TTC549 (cell line): ENCODE results near the gene CRELD1.
"Not testable (repeated sequence)": the region's sequence is repeated elsewhere in the genome, so short reads cannot be mapped to it uniquely, and the experiment has no call there.

Experiments used
- FAIRE-seq: peaks from 2 replicates; lab custom pipeline; 2012; peaks lifted over from hg19 to GRCh38; lab: Jason Lieb, UNC

Gene CRELD1

GRCh38 chr3:9935966-9936510 lies 2.4 kb downstream of the CRELD1 start:
- FAIRE-seq, result no peak

DNA sequence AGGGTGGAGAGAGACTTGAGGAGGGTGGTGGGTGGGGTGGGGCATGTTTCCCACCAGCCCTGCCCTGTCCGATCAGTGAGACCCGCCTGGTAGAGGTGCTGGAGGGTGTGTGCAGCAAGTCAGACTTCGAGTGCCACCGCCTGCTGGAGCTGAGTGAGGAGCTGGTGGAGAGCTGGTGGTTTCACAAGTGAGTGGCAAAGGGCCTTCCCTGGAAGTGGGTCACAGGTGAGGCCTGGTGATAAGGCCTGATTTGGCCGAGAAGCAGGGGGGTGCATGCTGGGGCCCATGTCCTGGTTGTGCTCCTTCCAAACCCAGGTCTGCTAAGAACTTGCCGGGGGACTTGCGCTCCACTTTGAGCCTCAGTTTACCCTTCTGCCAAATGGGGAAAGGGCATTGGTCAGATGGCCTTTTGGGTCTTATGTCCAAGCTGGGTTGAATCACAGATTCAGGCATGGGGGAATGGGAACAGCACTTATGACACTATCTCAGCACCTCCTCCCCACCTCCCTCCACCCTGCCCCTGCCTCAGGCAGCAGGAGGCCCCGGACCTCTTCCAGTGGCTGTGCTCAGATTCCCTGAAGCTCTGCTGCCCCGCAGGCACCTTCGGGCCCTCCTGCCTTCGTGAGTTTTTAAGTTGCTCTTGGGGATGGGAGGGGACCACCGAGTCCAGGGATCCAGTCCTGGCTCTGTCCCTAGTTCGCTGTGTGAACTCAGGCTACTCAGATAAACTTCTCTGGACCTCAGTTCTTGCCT lies 4.0 kb downstream of the CRELD1 start:
- FAIRE-seq, result no peak

DNA sequence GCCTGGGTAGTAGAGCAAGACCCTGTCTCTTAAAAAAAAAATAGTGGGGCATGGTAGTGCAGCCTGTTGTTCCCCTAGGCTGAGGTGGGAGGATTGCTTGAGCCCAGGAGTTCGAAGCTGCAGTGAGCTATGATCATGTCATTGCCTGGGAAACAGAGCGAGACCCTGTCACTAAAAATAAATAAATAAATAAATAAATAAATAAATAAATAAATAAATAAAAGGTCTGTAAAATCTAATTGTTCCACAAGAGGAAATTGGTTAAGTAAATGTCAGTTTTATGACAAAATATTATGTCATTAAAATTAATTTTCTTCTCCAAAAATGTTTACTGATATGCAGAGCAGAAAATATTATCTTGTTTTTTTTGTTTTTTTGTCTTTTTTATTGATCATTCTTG lies 5.3 kb downstream of the CRELD1 start:
- FAIRE-seq, result no peak

DNA sequence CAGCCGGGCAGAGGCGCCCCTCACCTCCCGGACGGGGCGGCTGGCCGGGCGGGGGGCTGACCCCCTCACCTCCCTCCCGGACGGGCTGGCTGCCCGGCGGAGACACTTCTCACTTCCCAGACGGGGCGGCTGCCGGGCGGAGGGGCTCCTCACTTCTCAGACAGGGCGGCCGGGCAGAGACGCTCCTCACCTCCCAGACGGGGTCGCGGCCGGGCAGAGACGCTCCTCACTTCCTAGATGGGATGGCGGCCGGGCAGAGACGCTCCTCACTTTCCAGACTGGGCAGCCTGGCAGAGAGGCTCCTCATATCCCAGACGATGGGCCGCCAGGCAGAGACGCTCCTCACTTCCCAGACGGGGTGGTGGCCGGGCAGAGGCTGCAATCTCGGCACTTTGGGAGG lies 6.3 kb downstream of the CRELD1 start:
- not testable (repeated sequence) for FAIRE-seq

- FAIRE-seq, result no peak
These were observed 7.1 kb downstream of the CRELD1 start for GRCh38 chr3:9940746-9941145.

- no peak for FAIRE-seq
These were observed 8.5 kb downstream of the CRELD1 start for GRCh38 chr3:9942164-9942563.

- FAIRE-seq, result no peak
These were observed 9.5 kb downstream of the CRELD1 start for GRCh38 chr3:9942934-9943690.

DNA sequence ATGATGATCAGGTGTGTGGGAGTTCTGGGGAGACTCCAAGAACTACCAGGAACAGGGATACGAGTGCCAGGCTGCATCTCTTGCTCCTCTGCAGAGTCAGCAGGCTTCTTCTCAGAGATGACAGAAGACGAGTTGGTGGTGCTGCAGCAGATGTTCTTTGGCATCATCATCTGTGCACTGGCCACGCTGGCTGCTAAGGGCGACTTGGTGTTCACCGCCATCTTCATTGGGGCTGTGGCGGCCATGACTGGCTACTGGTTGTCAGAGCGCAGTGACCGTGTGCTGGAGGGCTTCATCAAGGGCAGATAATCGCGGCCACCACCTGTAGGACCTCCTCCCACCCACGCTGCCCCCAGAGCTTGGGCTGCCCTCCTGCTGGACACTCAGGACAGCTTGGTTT lies 10.6 kb downstream of the CRELD1 start:
- no peak for FAIRE-seq

GRCh38 chr3:9945358-9945757 lies 11.7 kb downstream of the CRELD1 start:
- FAIRE-seq, result no peak

GRCh38 chr3:9946112-9947024 lies 12.7 kb downstream of the CRELD1 start:
- no peak for FAIRE-seq

- no peak for FAIRE-seq
These were observed 13.7 kb downstream of the CRELD1 start for GRCh38 chr3:9947025-9947995.

DNA sequence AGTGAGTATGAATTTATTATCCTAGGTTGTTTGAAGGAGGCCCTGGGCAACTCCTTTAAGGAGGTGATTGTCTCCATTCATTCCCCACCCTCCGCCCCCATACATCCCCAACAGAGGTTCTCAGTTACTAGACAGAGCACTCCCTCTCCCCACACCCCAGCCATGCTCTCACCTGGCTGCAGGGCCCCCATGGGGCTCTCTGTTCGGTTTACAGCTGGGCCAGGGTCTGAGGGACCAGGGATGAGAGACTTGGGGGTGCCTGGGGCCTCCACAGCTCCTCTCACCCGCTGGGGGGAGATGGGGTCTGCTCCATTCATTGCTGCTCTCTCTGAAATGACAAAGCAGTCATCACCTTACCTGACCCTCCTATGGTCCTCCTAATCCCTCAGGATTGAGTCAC lies 15.0 kb downstream of the CRELD1 start:
- no peak for FAIRE-seq

DNA sequence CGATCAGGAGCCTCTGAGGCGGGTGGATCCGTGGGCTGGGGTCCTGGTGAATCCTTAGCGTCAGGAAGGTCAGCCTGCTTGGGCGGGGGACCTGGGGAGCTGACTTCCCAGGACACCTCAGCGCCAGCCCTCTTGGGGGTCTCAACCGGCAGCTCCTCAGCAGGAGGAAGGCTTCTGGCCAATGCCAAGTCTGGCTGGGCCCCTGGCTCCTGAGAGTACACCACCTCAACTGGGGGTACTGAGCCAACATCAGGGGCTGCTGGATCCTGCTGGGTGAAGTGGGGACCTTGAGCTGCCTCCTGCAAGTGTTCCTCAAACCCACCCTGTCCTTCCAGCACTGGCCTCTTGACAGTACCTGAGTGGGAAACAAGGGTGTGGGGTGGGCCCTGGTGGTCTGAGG lies 15.5 kb downstream of the CRELD1 start:
- no peak for FAIRE-seq

GRCh38 chr3:9949626-9950025 lies 16.0 kb downstream of the CRELD1 start:
- FAIRE-seq, result no peak

- no peak for FAIRE-seq
These were observed 17.5 kb downstream of the CRELD1 start for GRCh38 chr3:9951126-9951525.

GRCh38 chr3:9951598-9951961 lies 17.9 kb downstream of the CRELD1 start:
- no peak for FAIRE-seq

DNA sequence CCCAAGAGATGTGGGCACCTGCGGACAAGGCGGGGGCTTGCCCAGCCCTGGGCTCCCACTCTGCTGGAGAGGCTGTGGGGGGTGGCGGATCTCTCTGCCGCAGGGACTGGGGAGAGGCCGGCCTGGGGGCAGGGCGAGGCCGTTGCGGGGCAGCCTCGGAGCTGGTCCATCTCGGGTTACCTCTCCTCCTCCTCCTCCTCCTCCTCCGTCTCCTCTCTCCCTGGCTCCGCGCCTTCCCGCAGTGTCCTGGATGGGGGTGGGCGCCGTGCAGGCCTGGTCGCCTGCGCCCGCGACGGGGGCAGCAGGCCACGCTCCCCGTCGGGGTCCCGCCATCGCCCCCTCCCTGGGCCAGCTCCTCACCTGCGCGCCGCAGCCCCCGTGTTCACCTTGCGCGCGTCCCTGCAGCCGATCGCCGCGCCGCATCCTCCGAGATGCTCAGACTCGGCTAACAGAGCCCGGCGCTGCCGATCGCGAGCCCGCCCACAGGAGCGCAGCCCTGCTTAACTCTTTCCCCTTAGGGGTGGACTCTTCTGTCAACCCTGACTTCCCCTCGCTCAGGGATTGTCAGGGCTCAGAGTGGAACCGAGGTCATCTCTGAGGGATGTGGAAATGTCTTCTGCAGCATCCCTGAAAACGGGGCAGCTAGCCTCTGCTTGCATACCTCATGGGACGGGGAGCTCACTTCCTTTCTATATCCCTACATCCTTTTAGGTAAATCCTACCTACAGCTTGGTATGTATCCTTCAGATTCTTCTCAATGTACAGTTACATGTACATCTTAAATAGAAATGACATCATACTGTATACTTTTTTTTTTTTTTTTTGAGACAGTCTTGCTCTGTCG lies 18.6 kb downstream of the CRELD1 start, which contains the start of gene PRRT3:
PRRT3 (minus strand) TSS at position 447 of the 844 bp plus-strand sequence. CDS start 2,293 bp downstream, outside the sequence.
- no peak for FAIRE-seq

- FAIRE-seq, result no peak
These were observed 21.5 kb downstream of the CRELD1 start for GRCh38 chr3:9955067-9955502.

GRCh38 chr3:9955611-9956352 lies 22.1 kb downstream of the CRELD1 start:
- FAIRE-seq, result no peak
